Ishikawa (cell line): Measurements from ENCODE around the gene METRNL.

Experiments used
- CEBPB ChIP-seq: IDR thresholded peaks from 2 replicates; pipeline ENCODE4 v1.6.1; 2012
- CREB1 ChIP-seq: IDR thresholded peaks from 2 replicates; pipeline ENCODE4 v1.6.1; 2012; ENCODE audit warnings: low read depth
- EGR1 ChIP-seq: IDR thresholded peaks from 2 replicates; pipeline ENCODE4 v1.6.1; 2012
- EP300 ChIP-seq: IDR thresholded peaks from 2 replicates; pipeline ENCODE4 v1.6.1; 2012; ENCODE audit warnings: borderline replicate concordance
- FOXM1 ChIP-seq: IDR thresholded peaks from 2 replicates; pipeline ENCODE4 v1.6.1; 2012; ENCODE audit warnings: low read depth, borderline replicate concordance
- MAX ChIP-seq: IDR thresholded peaks from 2 replicates; pipeline ENCODE4 v1.6.1; 2012
- NFIC ChIP-seq: IDR thresholded peaks from 2 replicates; pipeline ENCODE4 v1.6.1; 2012
- RAD21 ChIP-seq: IDR thresholded peaks from 2 replicates; pipeline ENCODE4 v1.6.1; 2012; ENCODE audit warnings: low read depth
- TAF1 ChIP-seq: IDR thresholded peaks from 2 replicates; pipeline ENCODE4 v1.6.1; 2012; ENCODE audit warnings: low read depth, mild to moderate bottlenecking
- TCF12 ChIP-seq: IDR thresholded peaks from 2 replicates; pipeline ENCODE4 v1.6.1; 2012; ENCODE audit warnings: low read depth
- TEAD4 ChIP-seq: IDR thresholded peaks from 2 replicates; pipeline ENCODE4 v1.6.1; 2012
- YY1 ChIP-seq: IDR thresholded peaks from 2 replicates; pipeline ENCODE4 v1.6.1; 2012; ENCODE audit warnings: low read depth
- ZBTB7A ChIP-seq: IDR thresholded peaks from 2 replicates; pipeline ENCODE4 v1.6.1; 2012; ENCODE audit warnings: low read depth
- TF ChIP-seq, protein P1 (sequence below): IDR thresholded peaks from 2 replicates; pipeline ENCODE4 v1.6.1; 2012
- TF ChIP-seq, protein P2 (sequence below): IDR thresholded peaks from 2 replicates; pipeline ENCODE4 v1.6.1; 2012; ENCODE audit warnings: low read depth, mild to moderate bottlenecking

Gene METRNL

DNA sequence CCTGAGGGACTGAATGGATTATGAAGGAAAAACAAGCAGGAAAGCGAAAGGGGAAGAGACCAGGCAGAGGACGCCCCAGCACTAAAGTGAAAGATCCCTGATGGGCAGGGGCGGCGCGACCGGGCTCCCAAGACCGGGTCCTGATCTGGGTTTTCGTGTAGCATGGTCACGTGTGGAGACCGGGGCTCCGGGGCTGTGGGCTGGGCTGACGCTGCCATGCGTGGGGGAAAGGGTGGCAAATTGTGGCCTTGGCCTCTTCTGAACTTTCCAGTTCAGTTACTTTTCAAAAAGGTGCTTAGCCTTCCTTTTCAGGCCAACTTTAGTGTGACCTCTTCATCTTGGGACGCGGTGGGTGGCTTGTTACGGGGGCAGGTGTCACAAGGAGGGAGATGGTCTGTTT lies 57.5 kb downstream of the METRNL start:
- TF ChIP-seq EP300 (no peak), NFIC (no peak), FOXM1 (no peak), YY1 (no peak), CREB1 (no peak), MAX (no peak), TAF1 (no peak), EGR1 (no peak), ZBTB7A (no peak), TEAD4 (no peak), CEBPB (no peak), TCF12 (no peak)
- TF ChIP-seq, protein P1, sequence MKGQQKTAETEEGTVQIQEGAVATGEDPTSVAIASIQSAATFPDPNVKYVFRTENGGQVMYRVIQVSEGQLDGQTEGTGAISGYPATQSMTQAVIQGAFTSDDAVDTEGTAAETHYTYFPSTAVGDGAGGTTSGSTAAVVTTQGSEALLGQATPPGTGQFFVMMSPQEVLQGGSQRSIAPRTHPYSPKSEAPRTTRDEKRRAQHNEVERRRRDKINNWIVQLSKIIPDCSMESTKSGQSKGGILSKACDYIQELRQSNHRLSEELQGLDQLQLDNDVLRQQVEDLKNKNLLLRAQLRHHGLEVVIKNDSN = no peak
- TF ChIP-seq, protein P2, sequence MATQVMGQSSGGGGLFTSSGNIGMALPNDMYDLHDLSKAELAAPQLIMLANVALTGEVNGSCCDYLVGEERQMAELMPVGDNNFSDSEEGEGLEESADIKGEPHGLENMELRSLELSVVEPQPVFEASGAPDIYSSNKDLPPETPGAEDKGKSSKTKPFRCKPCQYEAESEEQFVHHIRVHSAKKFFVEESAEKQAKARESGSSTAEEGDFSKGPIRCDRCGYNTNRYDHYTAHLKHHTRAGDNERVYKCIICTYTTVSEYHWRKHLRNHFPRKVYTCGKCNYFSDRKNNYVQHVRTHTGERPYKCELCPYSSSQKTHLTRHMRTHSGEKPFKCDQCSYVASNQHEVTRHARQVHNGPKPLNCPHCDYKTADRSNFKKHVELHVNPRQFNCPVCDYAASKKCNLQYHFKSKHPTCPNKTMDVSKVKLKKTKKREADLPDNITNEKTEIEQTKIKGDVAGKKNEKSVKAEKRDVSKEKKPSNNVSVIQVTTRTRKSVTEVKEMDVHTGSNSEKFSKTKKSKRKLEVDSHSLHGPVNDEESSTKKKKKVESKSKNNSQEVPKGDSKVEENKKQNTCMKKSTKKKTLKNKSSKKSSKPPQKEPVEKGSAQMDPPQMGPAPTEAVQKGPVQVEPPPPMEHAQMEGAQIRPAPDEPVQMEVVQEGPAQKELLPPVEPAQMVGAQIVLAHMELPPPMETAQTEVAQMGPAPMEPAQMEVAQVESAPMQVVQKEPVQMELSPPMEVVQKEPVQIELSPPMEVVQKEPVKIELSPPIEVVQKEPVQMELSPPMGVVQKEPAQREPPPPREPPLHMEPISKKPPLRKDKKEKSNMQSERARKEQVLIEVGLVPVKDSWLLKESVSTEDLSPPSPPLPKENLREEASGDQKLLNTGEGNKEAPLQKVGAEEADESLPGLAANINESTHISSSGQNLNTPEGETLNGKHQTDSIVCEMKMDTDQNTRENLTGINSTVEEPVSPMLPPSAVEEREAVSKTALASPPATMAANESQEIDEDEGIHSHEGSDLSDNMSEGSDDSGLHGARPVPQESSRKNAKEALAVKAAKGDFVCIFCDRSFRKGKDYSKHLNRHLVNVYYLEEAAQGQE = no peak

DNA sequence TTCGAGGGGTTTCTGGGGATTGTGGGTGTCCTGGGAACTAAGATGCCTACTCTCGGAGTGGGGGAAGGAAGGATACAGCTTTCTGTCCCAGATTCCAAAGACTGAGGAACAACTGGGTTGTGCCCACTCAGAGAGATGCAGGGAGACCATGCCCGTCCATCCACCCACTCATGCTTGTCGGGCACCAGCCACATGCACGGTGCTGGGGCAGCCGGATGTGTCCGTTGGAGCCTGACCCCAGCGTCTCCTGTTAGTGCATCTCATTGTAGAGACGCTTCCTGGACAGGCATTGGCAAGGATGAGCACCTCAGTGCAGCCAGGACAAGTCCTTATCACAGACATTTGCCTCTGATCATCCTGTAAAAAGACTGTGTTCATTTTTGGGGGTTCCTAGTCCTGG lies 58.1 kb downstream of the METRNL start:
- no peak for TF ChIP-seq ZBTB7A

- TF ChIP-seq TEAD4 (no peak), EGR1 (no peak), ZBTB7A (no peak), RAD21 (no peak)
Measured at GRCh38 chr17:83138820-83139219, 59.4 kb downstream of the METRNL start.

DNA sequence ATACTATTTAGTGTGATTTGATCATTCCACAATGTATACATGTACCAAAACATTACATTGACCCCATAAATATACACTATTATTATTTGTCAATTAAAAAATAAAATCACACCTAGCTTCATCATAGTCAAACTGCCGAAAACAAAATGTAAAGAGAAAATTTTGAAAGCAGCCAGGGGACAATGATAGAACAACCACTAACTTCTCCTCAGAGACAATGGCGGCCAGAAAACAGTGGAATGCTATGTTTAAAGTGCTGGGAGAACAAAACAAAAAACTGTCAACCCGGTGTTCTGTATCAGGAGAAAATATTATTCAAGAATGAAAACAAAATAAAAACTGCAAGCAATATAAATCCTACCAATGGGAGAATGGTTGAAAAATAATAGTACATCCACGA lies 63.2 kb downstream of the METRNL start:
- TF ChIP-seq, protein P2 = no peak
- TF ChIP-seq ZBTB7A (no peak), EGR1 (no peak), RAD21 (no peak), YY1 (no peak), TCF12 (no peak), EP300 (no peak), FOXM1 (no peak), MAX (no peak), TEAD4 (no peak), CREB1 (no peak), CEBPB (no peak)
- TF ChIP-seq, protein P1 = no peak

DNA sequence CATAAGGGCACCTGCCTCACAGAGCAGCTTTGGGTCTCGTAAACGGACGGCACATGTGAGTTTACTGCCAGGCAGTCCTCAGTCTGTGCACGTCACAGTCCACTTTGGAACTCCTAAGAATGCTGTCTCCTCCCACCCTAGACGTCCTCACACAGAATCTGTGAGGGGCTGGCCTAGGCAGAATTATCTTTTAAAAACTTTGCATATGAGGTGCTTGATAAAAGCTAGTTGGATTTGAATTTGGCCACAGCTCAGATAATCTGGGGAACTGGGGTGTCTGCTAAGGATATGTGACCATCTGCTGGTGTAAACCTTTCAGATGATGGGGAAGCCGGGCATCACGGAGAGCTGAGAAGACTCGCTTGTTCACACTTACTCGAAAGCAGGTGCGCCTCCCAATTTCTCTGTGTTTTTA lies 64.4 kb downstream of the METRNL start:
- no peak for TF ChIP-seq CREB1
- no peak for TF ChIP-seq TEAD4
- TF ChIP-seq YY1 = no peak
- TF ChIP-seq, protein P2 = no peak
- TF ChIP-seq NFIC = no peak
- no peak for TF ChIP-seq RAD21
- no peak for TF ChIP-seq CEBPB
- TF ChIP-seq, protein P1 = no peak
- TF ChIP-seq TCF12 = no peak
- TF ChIP-seq ZBTB7A = no peak
- no peak for TF ChIP-seq TAF1
- TF ChIP-seq EGR1 = no peak
- TF ChIP-seq MAX = no peak
- TF ChIP-seq FOXM1 = no peak
- no peak for TF ChIP-seq EP300
